ENCODE data around the gene OR2A7.
A peak's percentile ranks its signal among the peaks of the same experiment; 100 is the strongest.
"Not testable (repeated sequence)": the region's sequence is repeated elsewhere in the genome, so short reads cannot be mapped to it uniquely, and the experiment has no call there.

Gene OR2A7, protein sequence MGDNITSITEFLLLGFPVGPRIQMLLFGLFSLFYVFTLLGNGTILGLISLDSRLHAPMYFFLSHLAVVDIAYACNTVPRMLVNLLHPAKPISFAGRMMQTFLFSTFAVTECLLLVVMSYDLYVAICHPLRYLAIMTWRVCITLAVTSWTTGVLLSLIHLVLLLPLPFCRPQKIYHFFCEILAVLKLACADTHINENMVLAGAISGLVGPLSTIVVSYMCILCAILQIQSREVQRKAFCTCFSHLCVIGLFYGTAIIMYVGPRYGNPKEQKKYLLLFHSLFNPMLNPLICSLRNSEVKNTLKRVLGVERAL

GRCh38 chr7:144264692-144265091 is at the start of gene OR2A7:
TSS of gene OR2A7 (minus strand) at chr7:144264792. CDS start at chr7:144259628, 5,164 bp downstream.
- H3K36me3 Mint-ChIP-seq; H3K4me3 Mint-ChIP-seq; ATAC-seq; DNase-seq (ENCODE audit: low spot score in 2 of 2); H3K4me1 Mint-ChIP-seq; H3K27ac Mint-ChIP-seq; H3K9me3 Mint-ChIP-seq: not testable (repeated sequence)

- H3K4me3 Mint-ChIP-seq; H3K36me3 Mint-ChIP-seq; DNase-seq (ENCODE audit: low spot score in 2 of 2); H3K27ac Mint-ChIP-seq; H3K4me1 Mint-ChIP-seq; ATAC-seq; H3K9me3 Mint-ChIP-seq: not testable (repeated sequence)
These were observed 47.4 kb upstream of the OR2A7 start, which contains the start of gene OR2A1 for GRCh38 chr7:144311872-144312469. TSS of gene OR2A1 (plus strand) at chr7:144312419. CDS start at chr7:144318125, 5,706 bp downstream.

GRCh38 chr7:144311218-144311617 is 46.6 kb upstream of the OR2A7 start:
- DNase-seq (ENCODE audit: low spot score in 2 of 2); H3K4me3 Mint-ChIP-seq; H3K4me1 Mint-ChIP-seq; H3K9me3 Mint-ChIP-seq; H3K27ac Mint-ChIP-seq; H3K36me3 Mint-ChIP-seq; ATAC-seq: not testable (repeated sequence)

DNA sequence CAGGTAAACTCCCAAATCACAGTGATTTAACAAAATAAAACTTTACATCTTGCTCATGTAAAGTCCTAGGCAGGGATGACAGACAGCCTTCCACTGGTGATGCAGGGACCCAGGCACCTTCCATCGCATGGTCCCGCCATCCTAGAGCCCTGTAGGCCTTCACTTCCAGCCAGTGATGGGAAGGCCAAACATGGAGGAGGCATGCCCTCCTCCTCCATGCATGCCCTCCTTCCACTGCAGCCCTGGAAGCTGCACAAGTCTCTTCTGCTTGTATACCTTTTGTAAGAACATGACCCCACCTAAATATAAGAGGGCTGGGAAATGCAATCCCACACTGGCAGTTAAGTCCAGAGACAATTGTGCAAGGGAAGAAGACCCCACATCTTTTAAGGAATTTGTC is 45.1 kb upstream of the OR2A7 start:
- ATAC-seq; H3K36me3 Mint-ChIP-seq; DNase-seq (ENCODE audit: low spot score in 2 of 2); H3K4me3 Mint-ChIP-seq; H3K4me1 Mint-ChIP-seq; H3K27ac Mint-ChIP-seq; H3K9me3 Mint-ChIP-seq: not testable (repeated sequence)

DNA sequence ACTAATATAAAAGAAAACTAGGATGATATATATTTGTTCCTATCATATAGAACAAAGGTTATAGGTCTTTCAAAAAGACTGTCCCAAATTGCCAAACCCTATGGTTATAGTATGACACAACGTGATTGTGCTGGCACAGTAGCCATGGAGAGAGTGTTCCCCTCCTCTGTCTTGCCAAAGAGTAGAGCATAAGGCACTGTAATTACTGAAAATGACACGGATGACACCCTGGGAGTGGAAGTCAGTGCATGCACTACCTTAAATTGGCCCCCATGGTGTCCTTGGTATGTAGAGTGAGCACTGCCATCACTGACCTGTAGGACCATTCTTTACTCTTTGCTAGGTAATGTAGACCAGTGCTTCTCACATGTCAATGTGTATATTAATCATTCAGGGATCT is 40.6 kb upstream of the OR2A7 start:
- not testable (repeated sequence) for ATAC-seq; DNase-seq (ENCODE audit: low spot score in 2 of 2); H3K4me1 Mint-ChIP-seq; H3K4me3 Mint-ChIP-seq; H3K36me3 Mint-ChIP-seq; H3K9me3 Mint-ChIP-seq; H3K27ac Mint-ChIP-seq

DNA sequence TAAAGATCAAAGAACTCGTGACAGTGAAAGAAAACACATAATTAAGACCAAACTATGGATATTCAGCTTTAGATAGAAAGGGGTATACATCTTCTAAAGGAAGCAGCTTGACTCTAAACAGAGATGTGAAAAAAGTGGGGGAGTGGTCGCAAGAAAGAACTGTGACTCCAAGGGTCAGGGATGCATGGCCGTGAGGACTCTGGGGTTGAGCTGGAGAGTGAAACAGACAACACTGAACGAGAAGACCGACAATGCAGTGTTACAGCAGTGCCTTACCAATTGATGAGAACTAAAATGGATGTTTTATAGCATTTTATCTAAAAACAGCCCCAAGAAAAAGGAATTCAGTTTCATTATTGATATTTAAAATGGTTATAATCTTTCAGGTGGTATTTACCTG is 39.0 kb upstream of the OR2A7 start:
- not testable (repeated sequence) for ATAC-seq; H3K27ac Mint-ChIP-seq; H3K36me3 Mint-ChIP-seq; H3K9me3 Mint-ChIP-seq; H3K4me1 Mint-ChIP-seq; H3K4me3 Mint-ChIP-seq; DNase-seq (ENCODE audit: low spot score in 2 of 2)

DNA sequence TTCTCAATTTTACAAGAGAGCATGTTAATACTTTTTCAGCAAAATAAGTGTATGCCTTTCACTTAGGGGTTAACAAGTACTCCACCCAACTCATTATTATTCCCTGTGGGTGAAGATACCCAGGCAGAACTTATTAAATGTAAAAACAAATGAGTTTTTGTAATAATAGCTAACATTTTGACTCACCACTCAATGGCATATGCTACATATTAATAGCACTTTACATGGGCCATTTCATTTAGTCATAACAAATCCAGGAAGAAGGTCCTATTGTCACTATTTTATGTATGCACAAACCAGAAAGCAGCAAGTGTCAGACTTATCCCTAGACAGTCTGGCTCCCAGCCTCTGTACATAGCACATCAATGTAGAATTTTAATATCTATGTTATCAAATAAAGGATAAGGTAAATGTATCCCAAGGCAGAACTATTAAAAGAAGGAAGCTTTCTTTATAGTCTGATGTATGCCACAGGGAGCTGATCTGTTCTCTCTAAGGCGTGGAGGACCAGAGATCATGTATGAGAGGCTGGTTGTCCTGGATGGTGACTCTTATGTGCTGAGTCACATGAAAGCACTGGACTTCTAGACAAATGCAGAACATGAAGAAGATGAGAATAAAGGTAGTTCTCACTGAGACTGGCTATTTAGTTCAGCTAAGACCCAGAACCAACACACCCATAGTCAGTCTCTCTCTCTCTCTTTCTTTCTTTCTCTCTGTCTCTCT is 38.1 kb upstream of the OR2A7 start:
- ATAC-seq; H3K9me3 Mint-ChIP-seq; H3K27ac Mint-ChIP-seq; H3K4me3 Mint-ChIP-seq; H3K36me3 Mint-ChIP-seq; H3K4me1 Mint-ChIP-seq; DNase-seq (ENCODE audit: low spot score in 2 of 2): not testable (repeated sequence)

DNA sequence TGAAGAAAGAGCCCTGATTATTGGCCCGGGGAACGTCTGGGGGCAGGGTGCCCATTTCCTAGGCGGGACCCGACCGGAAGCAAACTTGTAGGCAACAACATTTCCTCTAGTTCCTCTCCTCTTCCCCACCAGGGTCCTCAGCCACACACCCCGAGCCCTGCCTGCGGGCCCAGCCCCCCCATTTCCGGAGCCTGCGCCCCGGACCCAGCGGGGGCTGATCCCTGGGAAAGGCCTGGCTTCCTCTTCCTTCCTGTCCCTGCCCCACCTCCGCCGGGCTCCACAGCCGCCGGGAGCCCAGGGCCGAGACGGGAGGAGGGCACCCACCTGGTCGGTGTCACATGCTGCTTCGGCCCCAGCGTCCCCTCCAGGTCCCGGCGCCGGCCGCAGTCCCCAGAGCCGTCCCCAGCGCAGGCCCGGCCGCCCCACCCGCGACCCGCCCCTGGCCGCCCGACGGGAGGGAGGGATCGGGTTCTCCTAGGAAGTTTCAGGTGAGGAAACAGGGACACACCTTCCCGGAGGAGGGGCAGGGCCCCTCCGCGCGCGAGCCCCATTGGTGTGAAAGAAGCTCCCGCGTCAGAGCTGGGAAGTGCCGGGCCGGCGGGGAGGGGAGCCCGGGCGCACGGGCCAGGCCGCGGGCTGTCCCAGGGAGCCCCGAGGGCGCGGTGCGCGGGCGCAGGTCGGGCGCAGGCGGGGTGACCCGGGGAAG is 29.4 kb upstream of the OR2A7 start:
- not testable (repeated sequence) for H3K27ac Mint-ChIP-seq, H3K4me3 Mint-ChIP-seq, H3K36me3 Mint-ChIP-seq, H3K4me1 Mint-ChIP-seq, H3K9me3 Mint-ChIP-seq
- peak in 1 of 2 donors; percentile 47 for DNase-seq (ENCODE audit: low spot score in 2 of 2)
- ATAC-seq: peak; percentile 83

DNA sequence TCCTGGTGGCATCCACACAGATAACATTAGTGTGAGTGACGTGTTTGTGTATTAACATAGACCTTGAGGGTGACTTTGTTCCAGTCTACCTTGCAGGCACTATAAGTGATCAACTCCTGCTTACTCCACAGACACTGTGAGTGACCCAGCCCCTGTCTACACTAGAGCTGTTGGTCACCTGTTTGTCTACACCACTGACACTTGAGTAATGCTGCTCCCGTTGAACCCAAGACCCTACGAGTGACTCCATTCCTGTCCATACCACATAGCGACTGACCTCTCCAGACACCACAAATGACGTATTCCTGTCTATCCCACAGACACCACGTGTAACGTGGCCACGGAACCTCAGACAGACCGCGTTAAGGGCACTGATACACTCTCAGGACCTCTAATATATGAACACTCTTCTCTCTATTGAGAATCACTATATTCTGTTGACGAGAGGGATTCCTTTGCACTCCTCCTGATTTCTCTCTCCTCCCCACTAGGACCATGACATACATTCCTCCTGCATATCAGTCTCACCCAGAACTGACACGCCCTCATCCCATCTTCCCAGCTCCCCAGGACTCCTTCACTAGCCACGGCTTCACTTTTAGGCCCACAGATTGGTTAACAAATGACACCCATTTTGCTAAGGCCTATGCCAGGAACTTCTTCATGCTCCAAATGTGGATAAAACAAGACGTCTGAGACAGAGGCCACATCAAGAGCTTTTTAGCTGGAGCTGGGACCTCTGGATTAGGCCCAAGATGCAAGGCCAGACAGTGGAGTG is 28.0 kb upstream of the OR2A7 start:
- not testable (repeated sequence) for H3K9me3 Mint-ChIP-seq, H3K27ac Mint-ChIP-seq, H3K4me3 Mint-ChIP-seq, H3K36me3 Mint-ChIP-seq, H3K4me1 Mint-ChIP-seq
- ATAC-seq: peak; percentile 11
- peak in 1 of 2 donors; percentile 54 for DNase-seq (ENCODE audit: low spot score in 2 of 2)

DNA sequence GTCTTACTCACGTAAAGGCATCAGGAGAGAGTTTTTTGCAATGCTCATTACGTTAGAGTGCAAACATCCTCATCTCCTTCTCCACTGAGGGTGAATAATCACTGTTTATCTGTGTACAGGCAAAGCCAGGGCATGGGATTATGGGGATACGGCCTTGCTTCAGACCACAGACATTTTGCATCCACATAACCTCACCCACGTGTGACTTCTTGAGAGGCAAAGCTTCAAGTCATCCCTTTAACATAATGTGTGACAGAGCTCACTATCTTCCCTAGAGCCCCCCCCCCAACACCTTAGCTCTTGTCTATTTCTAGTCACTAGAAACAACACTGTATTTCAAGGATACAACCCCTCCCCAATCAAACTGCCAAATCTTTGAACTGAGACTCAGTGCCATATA is 27.0 kb upstream of the OR2A7 start:
- not testable (repeated sequence) for ATAC-seq; H3K9me3 Mint-ChIP-seq; H3K4me1 Mint-ChIP-seq; H3K4me3 Mint-ChIP-seq; H3K27ac Mint-ChIP-seq; DNase-seq (ENCODE audit: low spot score in 2 of 2); H3K36me3 Mint-ChIP-seq

DNA sequence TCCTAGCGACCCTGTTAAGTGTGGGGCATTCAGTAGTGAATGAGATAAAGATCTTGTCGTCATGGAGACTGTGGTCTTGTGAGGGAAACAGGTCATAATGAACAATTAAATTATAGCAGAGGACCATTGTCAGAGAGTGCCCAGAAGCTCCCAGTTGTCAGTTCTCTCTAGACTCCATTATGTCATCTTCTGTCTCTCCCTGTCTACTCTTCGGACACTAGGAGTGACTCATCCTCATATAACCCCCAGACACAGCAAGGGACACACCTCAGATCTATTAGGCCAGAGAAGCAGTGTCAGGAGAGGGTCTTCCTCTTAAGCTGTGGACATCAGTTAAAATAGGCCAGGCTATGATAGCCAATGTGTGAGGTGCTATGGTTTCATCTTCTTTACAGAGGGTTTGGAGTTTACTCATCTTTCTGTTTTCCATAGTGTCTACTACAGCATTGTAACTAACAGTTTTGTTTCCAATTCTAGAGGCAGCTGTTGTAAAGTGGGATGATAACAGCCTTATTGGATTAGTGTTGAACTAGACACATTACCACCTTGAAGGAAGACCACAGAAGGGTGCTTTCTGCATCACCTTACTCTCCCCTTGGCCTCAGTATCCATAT is 22.7 kb upstream of the OR2A7 start:
- H3K27ac Mint-ChIP-seq; H3K9me3 Mint-ChIP-seq; DNase-seq (ENCODE audit: low spot score in 2 of 2); H3K4me3 Mint-ChIP-seq; H3K4me1 Mint-ChIP-seq; H3K36me3 Mint-ChIP-seq: not testable (repeated sequence)
- peak; percentile 6 for ATAC-seq

DNA sequence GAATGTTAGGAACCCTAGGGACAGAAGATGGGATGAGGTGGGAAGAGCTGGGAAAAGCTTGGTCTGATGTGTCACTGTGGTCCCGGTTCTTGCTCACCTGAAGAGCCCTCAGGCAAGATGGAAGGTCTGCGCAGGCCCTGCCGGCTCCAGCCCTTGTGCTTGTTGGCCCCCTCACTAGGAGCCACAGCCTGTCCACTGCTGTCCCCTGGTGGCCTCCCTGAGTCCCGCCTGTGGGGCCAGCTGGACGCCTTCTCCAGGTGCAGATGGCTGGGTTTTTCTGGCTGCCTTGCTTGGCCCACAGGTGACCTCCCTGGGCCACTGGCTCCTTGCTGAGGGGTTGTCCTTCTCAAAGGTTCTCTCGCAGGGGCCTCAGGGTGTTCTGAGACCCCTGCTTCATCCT is 19.1 kb upstream of the OR2A7 start:
- not testable (repeated sequence) for H3K27ac Mint-ChIP-seq; H3K4me1 Mint-ChIP-seq; H3K9me3 Mint-ChIP-seq; H3K4me3 Mint-ChIP-seq; H3K36me3 Mint-ChIP-seq; ATAC-seq; DNase-seq (ENCODE audit: low spot score in 2 of 2)

- not testable (repeated sequence) for H3K27ac Mint-ChIP-seq; H3K36me3 Mint-ChIP-seq; H3K9me3 Mint-ChIP-seq; DNase-seq (ENCODE audit: low spot score in 2 of 2); ATAC-seq; H3K4me3 Mint-ChIP-seq; H3K4me1 Mint-ChIP-seq
These were observed 17.9 kb upstream of the OR2A7 start for GRCh38 chr7:144282490-144282889.

DNA sequence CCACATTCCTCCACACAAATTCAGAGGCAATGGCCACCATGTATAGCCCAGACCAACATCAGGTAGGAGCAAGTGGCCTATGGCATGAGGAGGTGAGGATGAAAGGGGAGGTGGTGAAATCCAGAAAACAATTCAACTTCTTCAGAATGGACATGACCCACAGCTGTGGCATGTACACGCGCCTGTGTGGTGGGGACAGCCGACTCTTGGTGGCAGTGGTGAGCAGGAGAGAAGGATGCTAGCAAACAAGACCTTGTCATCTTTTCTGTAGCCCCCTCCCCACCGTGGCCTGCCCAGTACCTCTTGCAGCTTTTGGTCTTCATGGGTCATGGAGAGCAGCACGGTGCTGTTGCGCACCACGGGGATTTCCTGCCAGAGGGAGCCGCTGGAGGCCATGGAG is 17.4 kb upstream of the OR2A7 start:
- not testable (repeated sequence) for H3K9me3 Mint-ChIP-seq, H3K27ac Mint-ChIP-seq

More for the DNA sequence above, 17.4 kb upstream of the OR2A7 start:
- not testable (repeated sequence) for H3K4me3 Mint-ChIP-seq; H3K36me3 Mint-ChIP-seq; H3K4me1 Mint-ChIP-seq; DNase-seq (ENCODE audit: low spot score in 2 of 2); ATAC-seq

All from stimulated activated effector memory CD8-positive, alpha-beta T cell treated with anti-CD3 and anti-CD28 coated beads, Interleukin-12 subunit alpha, Interleukin-12 subunit beta, amount 100 ng/mL, for 72 hours (primary cell).